ENCODE measurements around the gene ZNF684.
"Not testable (repeated sequence)": the region's sequence is repeated elsewhere in the genome, so short reads cannot be mapped to it uniquely, and the experiment has no call there.

ZNF684 gene

DNA sequence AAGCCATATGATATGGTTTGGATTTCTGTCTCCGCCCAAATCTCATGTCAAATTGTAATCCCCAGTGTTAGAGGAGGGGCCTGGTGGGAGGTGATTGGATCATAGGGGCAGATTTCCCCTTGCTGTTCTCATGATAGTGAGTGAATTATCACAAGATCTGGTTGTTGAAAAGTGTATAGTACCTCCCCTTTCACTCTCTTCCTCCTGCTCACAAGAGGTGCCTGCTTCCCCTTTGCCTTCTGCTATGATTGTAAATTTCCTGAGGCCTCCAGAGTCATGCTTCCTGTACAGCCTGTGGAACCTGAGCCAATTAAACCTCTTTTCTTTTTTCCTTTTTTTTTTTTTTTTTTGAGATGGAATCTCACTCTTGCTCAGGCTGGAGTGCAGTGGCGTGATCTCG is 43.4 kb downstream of the ZNF684 start:
- not testable (repeated sequence) for DNase-seq (ENCODE audit: low read depth in 2 of 2)

- no peak for DNase-seq (ENCODE audit: low read depth in 2 of 2)
Measured at GRCh38 chr1:40575336-40575735, 43.9 kb downstream of the ZNF684 start.

GRCh38 chr1:40582116-40582515 is 50.7 kb downstream of the ZNF684 start:
- DNase-seq (ENCODE audit: low read depth in 2 of 2), result no peak

DNA sequence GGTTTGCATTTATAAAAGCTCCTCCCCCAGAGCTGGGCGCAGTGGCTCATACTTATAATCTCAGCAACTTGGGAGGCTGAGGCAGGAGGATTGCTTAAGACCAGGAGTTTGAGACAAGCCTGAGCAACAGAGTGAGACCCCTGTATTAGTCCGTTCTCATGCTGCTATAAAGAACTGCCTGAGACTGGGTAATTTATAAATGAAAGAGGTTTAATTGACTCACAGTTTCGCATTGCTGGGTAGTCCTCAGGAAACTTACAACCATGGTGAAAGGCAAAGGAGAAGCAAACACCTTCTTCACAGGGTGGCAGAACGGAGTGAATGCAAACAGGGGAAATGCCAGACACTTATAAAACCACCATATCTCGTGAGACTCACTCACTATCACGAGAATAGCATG is 52.5 kb downstream of the ZNF684 start:
- no peak for DNase-seq (ENCODE audit: low read depth in 2 of 2)

DNA sequence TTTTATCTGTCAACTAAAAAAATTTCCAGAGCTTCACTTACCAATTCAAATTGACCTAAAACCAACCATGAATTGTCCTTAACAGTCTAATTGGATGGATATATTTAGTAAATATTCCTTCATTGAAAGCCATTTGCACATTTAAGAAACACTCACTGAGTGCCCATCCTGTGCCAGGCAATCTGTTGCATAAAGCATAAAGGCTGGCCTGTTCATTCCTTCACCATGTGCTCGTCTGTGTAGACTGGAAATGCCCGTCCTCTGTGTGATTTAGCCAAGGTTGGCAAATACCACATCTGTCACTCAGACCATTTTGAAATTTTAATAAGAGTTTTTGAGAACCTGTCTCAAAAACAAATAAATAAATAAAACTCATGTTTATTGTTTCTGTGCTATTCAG is 57.1 kb downstream of the ZNF684 start:
- DNase-seq (ENCODE audit: low read depth in 2 of 2), result no peak

GRCh38 chr1:40592107-40592803 is 60.8 kb downstream of the ZNF684 start:
- no peak for DNase-seq (ENCODE audit: low read depth in 2 of 2)

- no peak for DNase-seq (ENCODE audit: low read depth in 2 of 2)
Measured at GRCh38 chr1:40593449-40594186, 62.2 kb downstream of the ZNF684 start.

- no peak for DNase-seq (ENCODE audit: low read depth in 2 of 2)
Measured at GRCh38 chr1:40594187-40594531, 62.7 kb downstream of the ZNF684 start.

GRCh38 chr1:40595623-40596022 is 64.2 kb downstream of the ZNF684 start:
- DNase-seq (ENCODE audit: low read depth in 2 of 2), result no peak
